Activated CD4-positive, alpha-beta T cell treated with anti-CD3 and anti-CD28 coated beads, Interleukin-2, Interleukin-4, amounts not matched to agents 100 ng/mL and 50 ng/mL, durations not matched to agents 16 hours and 8 hours (primary cell): ENCODE measurements around the gene STARD4.

Experiments used
- DNase-seq: peaks from one replicate; pipeline ENCODE4 v3.0.0-alpha.2; 2020; ENCODE audit warnings: low spot score

The STARD4 gene, protein sequence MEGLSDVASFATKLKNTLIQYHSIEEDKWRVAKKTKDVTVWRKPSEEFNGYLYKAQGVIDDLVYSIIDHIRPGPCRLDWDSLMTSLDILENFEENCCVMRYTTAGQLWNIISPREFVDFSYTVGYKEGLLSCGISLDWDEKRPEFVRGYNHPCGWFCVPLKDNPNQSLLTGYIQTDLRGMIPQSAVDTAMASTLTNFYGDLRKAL

DNA sequence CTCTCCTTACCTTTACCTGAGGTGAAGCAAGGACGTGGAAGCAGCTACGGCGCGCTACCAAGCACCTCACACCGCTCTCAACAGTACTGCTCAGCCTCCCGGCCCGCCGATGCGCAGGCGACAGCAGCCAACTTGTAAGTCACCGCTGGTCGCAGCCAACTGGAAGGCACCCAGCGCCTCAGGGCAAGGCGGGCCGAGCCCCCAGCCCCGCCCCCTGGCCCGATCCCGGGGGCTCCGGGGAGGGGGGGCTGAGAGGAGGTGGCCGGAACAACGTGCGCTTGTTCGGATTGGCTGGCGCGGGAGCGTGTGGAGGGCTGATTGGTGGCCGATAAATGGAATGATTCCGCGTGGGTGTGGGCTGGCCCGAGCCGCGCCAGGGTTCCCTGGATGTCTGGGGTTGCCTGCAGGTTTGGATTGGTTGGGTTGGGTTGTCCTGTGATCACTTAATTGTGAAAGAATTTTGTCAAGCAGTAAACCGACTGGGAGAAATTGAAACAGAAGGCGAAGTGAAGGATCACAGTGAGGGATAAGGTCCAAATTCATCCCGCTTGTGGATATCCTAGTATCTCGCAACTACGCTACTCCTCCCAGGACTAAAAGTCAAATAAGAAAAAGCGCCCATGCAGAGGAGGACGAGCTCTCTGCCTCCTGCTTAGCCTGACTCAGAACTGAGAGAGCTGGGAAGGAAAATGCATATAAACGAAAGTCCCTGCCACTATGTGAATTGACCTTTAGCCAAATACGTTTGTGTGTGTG lies at the start of gene STARD4:
Gene STARD4, minus strand, starts transcription at position 161 of the 756 bp plus-strand sequence. CDS start 5,102 bp downstream, outside the sequence.
- peak; percentile 96 for DNase-seq

DNA sequence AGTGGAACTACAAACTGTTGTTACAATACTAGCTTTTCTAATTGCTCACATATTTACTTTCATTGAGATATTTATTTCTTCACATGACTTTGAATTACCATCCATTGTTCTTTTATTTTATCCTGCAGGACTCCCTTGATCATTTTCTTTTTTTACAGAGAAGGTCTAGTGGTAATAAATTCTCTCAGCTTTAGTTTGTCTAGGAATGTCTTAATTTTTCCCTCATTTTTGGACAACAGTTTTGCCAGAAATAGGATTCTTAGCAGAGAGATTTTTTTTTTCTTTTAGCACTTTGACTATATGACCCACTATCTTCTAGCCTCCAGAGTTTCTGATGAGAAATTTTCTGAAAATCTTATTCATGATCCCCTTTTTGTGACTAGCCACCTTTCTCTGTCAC lies 47.3 kb upstream of the STARD4 start:
- DNase-seq: no peak

DNA sequence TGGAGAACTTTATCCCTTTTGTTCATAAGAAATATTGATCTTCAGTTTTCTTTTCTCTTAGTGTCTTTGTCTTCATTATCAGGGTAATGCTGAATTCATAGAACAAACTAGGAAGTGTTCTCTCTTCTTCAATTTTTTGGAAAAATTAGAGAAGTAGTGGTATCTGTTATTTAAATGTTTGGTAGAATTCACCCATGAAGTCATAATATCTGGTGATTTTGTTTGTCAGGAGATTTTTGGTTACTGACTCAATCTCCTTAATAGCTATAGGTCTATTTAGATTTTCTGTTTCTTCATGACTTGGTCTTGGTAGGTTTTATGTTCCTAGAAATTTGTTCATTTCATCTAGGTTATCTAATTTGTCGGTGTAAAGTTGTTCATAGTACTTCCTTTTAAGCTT lies 45.4 kb upstream of the STARD4 start:
- DNase-seq: no peak

DNA sequence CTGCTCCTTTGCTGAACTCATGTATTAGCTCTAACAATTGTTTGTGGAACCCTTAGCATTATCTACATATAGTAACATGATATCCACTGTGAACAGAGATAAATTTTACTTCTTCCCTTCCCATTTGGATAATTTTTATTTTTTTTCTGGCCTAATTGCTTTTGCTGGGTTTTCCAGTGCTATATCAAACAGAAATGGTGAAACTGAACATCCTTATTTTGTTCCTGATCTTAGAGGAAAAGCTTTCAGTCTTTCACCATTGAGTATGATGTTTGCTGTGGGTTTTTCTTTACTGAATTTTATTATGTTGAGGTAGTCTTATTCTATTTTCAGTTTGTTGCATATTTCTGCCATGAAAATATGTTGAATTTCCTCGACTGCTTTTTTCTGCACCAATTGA lies 44.8 kb upstream of the STARD4 start:
- no peak for DNase-seq

DNA sequence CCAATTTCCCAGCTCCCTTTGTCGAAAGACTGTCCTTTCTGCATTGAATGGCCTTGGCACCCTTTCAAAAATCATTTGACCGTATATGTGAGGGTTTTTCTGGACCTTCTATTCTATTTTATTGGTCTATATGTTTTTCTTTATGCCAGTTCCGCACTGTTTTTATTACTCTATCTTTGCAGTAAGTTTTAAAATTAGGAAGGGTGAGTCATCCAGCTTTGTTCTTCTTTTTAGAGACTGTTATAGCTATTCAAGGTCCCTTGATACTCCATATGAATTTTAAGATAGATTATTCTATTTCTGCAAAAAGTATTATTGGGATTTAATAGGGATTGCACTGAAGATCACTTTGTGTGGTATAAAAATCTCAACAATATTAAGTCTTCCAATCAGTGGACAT lies 44.2 kb upstream of the STARD4 start:
- DNase-seq: no peak

DNA sequence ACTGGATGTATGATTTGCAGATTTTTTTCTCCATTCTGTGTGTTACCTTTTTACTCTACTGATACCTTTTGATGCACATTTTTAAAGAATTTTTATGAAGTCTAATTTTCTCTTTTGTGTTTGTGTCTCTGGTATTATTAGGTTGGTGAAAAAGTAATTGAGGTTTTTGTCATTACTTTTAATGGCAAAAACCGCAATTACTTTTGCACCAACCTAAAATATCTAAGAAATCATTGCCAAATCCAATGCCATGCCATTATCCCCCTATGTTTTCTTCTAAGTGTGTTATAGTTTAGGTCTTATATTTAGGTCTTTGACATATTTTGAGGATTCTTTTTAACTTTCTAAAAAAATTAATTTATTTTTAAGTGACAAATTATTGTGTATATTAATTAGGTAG lies 43.4 kb upstream of the STARD4 start:
- no peak for DNase-seq

DNA sequence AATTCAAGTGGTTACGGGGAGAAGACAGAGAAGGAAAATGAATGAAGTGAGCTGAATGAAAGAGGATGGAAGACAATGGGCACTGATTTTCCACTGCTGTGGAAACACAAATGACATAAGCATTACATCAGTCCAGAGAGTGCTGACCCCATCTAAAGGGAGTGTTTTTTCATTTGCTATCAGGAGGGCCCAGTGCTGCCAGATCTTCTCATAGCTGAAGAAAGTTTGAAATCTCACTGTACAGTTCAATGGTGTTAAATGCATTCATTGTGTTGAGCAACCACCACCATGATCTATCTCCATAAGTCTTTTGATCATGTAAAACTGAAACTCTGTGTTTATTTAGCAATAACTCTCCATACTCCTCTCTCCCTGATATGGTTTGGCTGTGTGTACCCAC lies 41.5 kb upstream of the STARD4 start:
- no peak for DNase-seq

DNA sequence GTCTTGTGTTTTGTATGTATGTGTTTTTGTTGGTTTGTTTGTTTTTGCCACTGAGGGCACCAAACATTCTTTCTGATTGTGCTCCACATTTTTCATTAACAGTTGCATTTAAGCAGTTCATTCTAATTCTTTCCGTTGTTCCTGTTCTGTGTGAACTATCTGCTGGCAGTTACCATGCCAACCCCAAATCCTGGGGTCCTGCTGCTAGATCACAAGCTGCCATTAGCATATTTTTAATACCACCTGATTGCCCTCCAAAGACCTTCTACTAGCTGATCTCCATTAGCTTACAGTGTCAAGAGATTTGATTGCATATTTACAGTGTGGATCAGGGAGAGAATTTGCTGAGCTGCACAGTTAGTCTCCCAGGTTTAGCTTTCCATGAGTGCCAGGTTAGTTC lies 40.6 kb upstream of the STARD4 start:
- DNase-seq: no peak

DNA sequence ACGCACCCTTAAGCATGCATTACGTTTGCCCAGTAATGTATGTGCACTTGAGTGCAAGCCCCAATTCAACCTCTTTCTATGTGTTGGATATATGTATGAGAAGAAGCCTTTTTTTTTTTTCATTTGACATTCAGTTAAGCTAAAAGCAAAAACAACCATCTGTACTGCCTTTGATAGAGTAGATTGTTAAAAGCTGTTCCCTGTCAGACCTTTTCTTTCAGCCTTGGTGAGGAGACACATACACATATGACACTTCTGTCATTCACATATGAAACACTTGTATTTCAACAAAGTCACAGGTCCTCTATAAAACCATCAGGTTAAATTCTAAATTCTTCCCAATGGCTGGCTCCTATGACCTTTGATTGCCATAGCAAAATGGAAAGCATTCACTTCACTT lies 40.2 kb upstream of the STARD4 start:
- DNase-seq: no peak

DNA sequence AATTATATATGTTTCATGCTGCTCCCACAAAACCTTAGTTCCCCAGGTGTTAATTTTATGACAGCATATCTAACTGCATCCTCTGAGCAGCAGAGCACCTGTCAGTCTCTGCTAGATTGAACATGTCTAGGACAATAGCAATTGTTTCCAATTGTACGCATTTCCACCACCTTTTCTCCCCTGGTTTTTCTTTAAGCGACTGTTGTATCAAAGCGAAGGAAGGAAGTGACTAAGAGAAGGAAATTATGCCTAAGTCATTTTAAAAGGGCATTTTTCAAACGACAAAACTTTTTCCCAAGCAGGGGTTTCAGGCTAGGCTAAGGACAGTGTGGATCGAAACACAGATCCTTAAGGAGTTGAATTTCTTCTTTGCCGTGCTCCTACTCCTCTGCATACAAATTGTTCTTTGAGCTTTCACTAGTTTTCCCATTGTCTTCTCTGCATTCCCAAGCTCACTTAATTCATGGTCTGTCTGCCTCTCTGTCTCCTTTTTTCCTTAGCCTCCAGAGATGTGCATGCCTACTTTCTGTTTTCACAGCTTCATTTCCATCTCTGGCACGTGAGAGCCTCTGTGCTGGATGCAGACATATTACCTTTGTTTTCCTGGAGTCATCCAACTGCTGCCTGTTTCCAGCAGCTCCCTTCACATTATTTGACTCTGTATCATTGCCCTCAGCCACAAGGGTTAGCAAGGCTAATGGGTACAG lies 39.4 kb upstream of the STARD4 start:
- DNase-seq: no peak

DNA sequence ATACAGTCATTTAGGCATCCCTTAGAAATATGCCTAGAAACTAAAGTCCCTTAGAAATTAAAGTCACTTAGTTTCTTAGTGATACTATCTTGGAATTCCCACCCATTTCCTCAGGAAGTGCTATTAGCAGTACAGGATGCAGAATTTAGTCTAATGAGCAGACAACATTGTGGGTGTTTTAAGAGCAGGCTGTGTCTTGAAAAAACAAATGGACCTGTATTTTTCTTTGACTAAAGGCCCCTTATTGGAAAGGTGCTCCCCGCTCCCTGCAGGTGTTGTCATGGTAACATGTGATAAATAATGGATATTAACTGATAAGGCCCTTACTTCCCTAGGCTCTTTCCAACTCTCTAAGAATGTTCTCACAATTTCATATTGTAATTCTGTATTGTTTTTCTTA lies 38.8 kb upstream of the STARD4 start:
- DNase-seq: no peak

DNA sequence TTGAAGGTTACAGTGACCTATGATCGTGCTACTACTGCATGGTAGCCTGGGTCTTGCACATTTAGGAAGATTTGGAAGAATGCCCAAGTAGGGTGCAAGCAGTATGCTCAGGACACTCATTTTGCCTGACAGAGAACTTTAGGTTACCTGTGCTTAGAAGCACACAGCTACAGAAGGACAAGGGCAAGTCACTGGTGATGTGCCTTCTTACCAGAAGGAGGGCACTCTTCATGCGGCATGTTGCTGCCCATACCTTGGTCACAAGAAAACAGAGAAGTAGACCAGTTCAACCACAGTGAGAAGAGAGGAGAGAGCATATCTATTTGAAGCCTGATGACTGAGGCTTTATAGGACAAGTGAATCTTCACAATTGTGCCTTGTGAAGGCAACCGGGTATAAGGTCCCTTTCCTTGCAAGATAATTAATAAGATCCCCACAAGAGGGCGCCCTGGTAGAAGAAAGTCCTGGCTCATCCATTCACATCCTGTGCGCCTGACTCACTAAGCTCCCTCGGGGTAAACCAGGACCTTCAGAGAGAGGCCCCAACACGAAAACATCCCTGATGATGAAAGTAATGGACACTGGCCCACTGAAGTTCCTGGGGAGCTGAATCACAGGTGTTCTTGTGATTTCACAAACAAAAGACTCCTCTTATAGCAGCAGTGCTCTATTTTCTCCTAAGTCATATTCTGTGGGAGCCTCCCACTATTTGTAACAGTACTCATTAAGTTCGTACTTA lies 38.1 kb upstream of the STARD4 start:
- DNase-seq: peak; percentile 83

DNA sequence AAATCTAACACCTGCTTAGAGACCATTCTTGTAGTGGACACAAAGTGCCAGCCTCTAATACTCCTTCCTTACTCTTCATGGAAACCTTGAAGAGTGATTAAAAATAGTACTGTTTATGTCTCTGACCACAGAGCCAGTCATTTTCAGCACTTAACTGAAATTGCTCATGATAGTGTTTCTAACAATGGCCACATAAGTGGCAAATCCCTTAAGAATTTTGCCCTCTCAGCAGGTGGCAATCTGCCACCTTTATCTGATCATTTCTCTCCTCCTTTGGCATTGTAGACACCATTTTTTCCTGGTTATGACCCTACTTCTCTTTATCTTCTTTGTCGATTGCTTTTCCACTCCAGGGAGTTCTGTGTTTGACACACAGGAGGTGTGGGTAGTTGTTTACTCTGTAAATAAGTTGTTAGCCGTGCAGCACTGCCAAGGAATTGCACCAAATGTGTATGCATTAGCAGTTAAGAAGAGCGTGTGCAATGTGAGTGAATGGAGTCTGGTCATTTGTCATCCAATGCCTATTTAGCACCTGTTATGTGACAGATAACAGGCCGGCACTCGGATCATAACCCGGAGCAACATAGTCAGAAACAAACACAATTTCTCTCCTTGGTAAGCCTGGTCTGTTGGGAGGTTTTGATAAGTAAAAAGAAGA lies 36.8 kb upstream of the STARD4 start:
- DNase-seq: no peak

DNA sequence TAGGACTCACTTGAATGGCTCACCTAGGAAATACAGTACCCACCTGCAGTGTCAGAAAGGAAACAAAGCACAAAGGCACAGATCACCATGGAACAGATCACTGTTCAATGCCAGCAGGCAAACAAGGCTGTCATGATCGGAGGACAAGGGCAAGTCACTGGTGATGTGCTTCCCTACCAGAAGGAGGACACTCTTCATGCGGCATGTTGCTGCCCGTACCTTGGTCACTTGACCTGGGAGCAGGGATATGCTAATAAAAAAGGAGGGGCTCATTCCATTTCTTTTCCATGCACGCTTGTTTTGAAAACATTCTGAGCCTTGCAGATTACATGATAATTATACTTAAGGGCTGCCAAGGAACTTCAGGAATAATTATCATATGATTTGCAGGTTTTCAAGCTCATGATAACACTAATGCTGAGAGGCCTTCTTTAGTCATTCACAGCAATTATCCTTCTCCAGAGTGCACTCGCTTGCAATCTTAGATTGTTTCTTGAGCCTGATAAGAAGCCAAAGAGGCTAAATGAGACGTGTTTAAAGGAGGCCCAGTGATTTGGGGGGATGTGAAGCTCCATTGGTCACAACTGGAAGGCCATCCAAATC lies 36.1 kb upstream of the STARD4 start:
- DNase-seq: no peak

DNA sequence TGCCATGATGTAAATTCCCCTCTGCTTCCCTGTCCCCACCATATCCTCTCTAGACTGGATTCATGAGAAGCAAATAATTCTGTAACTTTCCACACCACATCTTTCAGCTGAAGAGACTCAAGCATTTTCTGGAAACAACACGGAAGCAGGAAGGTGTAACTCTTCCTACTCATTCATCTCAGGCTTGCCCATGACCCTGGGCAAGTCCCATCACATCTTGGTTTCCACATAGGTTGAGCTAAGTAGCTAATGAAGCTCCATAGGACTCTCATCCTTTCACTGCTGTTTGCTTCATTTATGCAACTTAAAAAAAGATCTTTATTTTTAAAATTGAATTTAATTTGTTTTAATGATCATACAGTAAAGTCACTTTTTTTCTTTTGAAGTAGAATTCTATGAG lies 32.7 kb upstream of the STARD4 start:
- DNase-seq: no peak

DNA sequence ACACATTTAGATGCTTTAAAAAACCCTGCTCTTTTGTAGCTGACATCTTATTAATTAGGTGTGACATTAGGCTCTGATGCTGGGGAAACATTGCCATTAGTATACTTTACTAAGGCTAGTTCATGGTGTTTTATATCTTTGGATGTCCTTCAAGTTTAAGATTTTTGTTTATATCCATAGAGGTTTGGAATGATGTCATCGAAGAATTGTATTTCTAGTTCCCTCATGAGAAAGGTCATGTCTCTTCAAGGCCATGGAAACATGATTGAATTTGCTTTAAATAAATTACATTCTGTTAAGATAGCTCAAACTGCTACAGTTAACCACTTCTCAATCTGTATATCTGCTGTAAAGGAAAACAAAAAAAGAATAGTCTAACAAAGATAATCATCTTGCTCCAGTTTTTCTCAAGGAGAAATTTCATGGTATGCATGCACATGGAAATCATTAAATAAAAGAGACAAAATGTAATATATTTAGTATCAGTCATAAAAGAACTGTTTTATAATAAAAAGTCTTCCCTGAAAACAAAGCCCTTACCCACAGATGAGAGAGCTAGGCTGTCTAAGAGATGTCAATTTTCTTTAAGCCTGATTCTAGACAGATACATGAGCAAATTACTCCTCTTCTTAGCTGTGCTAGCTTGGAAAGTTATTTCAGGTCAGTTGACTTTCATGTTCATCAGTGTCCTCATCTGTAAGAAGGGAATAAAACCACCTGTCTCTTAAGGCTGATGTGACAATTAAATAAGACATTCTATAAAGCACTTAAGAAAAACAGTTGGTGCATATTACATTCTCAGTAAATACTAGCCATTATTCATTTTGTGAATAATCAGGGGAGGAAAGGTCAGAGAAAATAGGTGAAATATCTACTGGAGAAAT lies 25.0 kb upstream of the STARD4 start:
- no peak for DNase-seq

DNA sequence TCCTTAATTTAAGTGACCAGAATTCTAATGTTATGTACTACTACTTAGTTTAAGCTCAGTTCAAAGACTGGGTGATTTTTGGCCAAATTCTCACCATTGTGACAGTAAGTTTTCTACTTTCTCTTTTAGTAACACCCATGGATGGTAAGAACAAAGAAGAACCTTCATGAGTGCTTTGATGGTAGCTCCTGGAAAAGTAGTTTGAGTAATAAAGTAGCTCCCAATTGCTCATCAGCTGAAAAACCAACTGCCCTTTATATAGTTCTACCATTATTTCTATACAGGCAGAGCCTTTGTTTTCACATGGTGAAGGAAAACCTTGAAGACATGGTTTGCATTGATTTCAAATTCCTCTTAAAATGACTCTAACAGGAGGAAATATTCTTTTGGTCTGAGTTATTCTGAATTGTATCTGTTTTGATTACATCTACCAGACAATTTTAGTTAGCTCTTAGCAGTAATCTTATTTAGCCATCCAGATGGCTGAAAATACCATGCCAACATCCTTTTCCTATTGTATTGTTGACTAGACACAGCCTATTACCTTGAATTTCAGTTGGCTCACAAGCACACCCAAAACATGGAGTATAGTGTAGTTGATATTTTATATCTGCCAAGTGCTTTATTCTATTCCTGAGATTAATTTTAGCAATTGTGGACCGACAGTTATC lies 23.7 kb upstream of the STARD4 start:
- DNase-seq: no peak

DNA sequence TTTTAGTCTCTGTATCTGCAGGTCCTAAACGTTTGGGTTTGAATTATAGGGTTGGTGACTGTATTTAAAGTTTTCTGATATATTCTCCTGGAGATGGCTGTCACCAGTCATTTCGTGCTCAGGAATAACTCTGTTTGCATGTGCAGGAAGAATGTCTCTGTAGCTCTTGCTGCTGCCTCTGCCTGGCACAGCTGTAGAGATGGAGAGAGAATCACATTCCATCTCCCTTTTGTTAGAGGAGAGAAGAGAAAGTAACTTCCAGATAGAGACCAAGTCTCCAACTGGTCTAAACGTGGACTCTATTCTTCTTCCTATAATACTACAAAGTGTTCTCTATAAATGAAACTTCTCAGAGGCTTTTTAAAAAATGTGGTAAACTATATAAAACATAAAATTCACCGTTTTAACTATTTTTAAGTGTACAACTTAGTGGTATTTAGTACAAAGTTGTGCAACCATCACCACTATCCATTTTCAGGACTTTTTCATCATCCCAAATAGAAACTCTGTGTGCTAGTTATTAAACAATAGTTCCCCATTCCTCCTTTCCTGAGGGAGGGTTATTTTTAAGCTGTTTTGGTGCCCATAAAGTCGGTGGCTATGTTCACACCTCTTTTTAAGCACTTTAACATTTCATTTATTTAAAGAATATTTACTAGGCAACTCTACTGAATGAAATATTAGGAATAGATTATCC lies 20.7 kb upstream of the STARD4 start:
- no peak for DNase-seq

DNA sequence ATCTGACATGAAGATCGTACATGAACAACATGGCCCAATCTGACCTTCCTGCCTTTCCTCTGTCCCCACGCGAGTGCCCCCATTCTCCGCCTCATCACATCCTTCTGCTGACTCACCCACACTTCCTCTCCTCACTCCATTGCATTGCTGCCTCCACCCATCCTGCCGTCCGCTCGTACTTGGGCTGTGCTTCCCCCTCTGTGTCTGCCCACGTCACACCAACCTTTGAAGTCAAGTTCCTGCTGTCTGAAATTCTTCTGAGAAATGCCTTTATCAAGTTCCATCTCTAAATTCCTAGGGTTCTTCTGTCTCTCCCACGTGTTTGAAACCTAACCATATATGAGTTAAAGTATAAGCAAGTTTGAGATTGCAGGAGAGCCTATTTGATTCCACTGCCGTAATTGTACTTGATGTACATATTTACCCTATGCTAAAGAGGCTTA lies 18.0 kb upstream of the STARD4 start:
- peak; percentile 79 for DNase-seq
